MM.1S (cell line): ENCODE results near the gene WSCD1.

Experiments
- CTCF ChIP-seq: fragments of 300-600 bp; sonication (generic); IDR thresholded peaks from 2 replicates; pipeline ENCODE4 v1.5.1; 2016; ENCODE audit warnings: antibody characterized with exemption, low read length, mixed read lengths
- EZH2 ChIP-seq: fragments of 300-600 bp; sonication (generic); optimal IDR thresholded peaks from 2 replicates; pipeline ENCODE3; 2017; ENCODE audit warnings: low read depth, mild to moderate bottlenecking, antibody characterized with exemption, low read length, mixed read lengths
- EZH2phosphoT487 ChIP-seq: fragments of 300-600 bp; sonication (generic); IDR thresholded peaks from 2 replicates; pipeline ENCODE4 v1.6.1; 2018; ENCODE audit warnings: antibody characterized with exemption, low read length

- TF ChIP-seq CTCF (no peak), EZH2 (no peak), EZH2phosphoT487 (no peak)
These were observed 15.8 kb upstream of the WSCD1 start for GRCh38 chr17:6054372-6054771.
